Esophagus squamous epithelium (tissue), 5 donors: Measurements from ENCODE around the gene NR4A1. TPM values are rescaled to one million over a fixed set of nuclear protein-coding genes. Genes with fewer than 3 reads are reported as not detected.

Source experiments
- DNase-seq: peaks from one replicate; lab custom pipeline; 2025; lab: John Stamatoyannopoulos, UW
- H3K27ac ChIP-seq, 4 donors: fragments of 200-600 bp; sonication (generic); one replicate each; pipeline ENCODE4 v1.5.1; 2016 to 2019; ENCODE audit warnings: mild to moderate bottlenecking in 1 of 4
- H3K27me3 ChIP-seq, 4 donors: fragments of 200-600 bp; sonication (generic); 1 replicate in 3 of 4; 2 replicates in 1 of 4; pipeline versions ENCODE4 v1.5.1 to v1.6.0; 2017 to 2021; ENCODE audit warnings: antibody characterized with exemption in 1 of 4
- H3K36me3 ChIP-seq, 3 donors: fragments of 200-600 bp; sonication (generic); one replicate each; pipeline ENCODE4 v1.5.1; 2016 to 2019
- H3K4me1 ChIP-seq, 3 donors: fragments of 200-600 bp; sonication (generic); one replicate each; pipeline ENCODE4 v1.5.1; 2017 to 2019
- H3K4me3 ChIP-seq, 4 donors: fragments of 200-600 bp; sonication (generic); 1 replicate in 3 of 4; 2 replicates in 1 of 4; pipeline ENCODE4 v1.5.1; 2016 to 2019; ENCODE audit warnings: mild to moderate bottlenecking in 2 of 4, moderate library complexity in 1 of 4
- H3K9me3 ChIP-seq, 3 donors: fragments of 200-600 bp; sonication (generic); one replicate each; pipeline ENCODE4 v1.5.1; 2016 to 2019
- POLR2A ChIP-seq, 4 donors: fragments of 450-650 bp; IDR thresholded peaks; one replicate each; pipeline ENCODE4 v1.6.1; 2017; ENCODE audit warnings: antibody characterized with exemption in 4 of 4, mild to moderate bottlenecking in 4 of 4, moderate library complexity in 3 of 4
- WGBS, 2 donors: methylation state at CpG; one replicate each; pipeline ENCODE4 v1.1.5; 2018; 5-methylcytosine and 5-hydroxymethylcytosine counted together
- intact Hi-C: fragments of 100-400 bp; cut with DNase I; formaldehyde crosslinking; loops from one replicate; pipeline ENCODE4 v1.15.0; 2022
- total RNA-seq, 4 donors: library from RNA; depleted of rRNA; stranded (reverse); fragments of >200 nt; gene quantifications; one replicate each; pipeline ENCODE4 v1.1.0, GENCODE V29; 2016
- TF ChIP-seq, protein P1 (sequence below), 6 experiments: fragments of 450-650 bp in 4 of 6; fragments of 200-600 bp in 2 of 6; sonication (generic) in 2 of 6; IDR thresholded peaks; one replicate each; pipeline ENCODE4 v1.5.1; 2016 to 2019; ENCODE audit warnings: antibody characterized with exemption in 6 of 6, mild to moderate bottlenecking in 4 of 6, moderate library complexity in 4 of 6
- donor health status: DM: yes; HTN: yes; CAD: no.

Gene NR4A1
- total RNA-seq, 4 donors from 2014 or later, result 3.4 to 12.6 (median 5.6) TPM

DNA sequence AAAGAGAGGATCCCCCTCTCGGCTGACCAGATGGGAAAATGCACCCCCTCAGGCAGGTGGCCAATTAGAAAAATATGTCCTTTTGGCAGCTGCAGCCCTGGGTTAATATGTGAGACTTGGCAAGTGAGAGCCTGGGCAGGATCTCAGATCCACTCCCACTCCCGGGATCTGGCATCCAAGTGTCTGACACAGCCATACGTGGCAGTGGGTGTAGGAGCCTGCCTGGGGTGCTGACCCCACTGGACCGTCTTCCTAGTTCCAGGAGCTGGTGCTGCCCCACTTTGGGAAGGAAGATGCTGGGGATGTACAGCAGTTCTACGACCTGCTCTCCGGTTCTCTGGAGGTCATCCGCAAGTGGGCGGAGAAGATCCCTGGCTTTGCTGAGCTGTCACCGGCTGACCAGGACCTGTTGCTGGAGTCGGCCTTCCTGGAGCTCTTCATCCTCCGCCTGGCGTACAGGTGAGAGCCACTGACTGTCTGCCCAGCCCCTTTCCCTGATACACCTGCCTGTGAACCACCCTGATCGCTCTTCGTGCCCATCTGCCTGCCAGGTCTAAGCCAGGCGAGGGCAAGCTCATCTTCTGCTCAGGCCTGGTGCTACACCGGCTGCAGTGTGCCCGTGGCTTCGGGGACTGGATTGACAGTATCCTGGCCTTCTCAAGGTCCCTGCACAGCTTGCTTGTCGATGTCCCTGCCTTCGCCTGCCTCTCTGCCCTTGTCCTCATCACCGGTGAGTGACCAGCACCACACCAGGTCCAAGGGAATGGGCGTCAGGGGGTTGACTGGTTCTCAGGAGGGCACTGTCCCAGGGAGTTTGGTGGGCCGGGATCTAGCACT is 5.8 kb downstream of the NR4A1 start:
- intact Hi-C loops, result no loop called here
- no peak for DNase-seq
- Histone ChIP-seq H3K4me1 (peaks cover 0 to 35% (median 19%) of the 10 kb centered on the region in 3 donors), H3K9me3 (no peaks in the 10 kb centered on the region), H3K27me3 (no peaks in the 10 kb centered on the region), H3K27ac (peak overlapping the region in 3 of 4 donors; percentile 13 to 55 (median 54)), H3K4me3 (no peak overlapping the region), H3K36me3 (peaks cover 0 to 25% (median 9%) of the 10 kb centered on the region in 3 donors)
- no peak for TF ChIP-seq POLR2A (IDR thresholded peaks at IDR 0.05)
- TF ChIP-seq, protein P1, sequence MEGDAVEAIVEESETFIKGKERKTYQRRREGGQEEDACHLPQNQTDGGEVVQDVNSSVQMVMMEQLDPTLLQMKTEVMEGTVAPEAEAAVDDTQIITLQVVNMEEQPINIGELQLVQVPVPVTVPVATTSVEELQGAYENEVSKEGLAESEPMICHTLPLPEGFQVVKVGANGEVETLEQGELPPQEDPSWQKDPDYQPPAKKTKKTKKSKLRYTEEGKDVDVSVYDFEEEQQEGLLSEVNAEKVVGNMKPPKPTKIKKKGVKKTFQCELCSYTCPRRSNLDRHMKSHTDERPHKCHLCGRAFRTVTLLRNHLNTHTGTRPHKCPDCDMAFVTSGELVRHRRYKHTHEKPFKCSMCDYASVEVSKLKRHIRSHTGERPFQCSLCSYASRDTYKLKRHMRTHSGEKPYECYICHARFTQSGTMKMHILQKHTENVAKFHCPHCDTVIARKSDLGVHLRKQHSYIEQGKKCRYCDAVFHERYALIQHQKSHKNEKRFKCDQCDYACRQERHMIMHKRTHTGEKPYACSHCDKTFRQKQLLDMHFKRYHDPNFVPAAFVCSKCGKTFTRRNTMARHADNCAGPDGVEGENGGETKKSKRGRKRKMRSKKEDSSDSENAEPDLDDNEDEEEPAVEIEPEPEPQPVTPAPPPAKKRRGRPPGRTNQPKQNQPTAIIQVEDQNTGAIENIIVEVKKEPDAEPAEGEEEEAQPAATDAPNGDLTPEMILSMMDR (IDR thresholded peaks at IDR 0.05), result no peak
- 67 to 75% methylated on average over 4 to 13 of the region's 23 CpGs for WGBS, 2 donors

DNA sequence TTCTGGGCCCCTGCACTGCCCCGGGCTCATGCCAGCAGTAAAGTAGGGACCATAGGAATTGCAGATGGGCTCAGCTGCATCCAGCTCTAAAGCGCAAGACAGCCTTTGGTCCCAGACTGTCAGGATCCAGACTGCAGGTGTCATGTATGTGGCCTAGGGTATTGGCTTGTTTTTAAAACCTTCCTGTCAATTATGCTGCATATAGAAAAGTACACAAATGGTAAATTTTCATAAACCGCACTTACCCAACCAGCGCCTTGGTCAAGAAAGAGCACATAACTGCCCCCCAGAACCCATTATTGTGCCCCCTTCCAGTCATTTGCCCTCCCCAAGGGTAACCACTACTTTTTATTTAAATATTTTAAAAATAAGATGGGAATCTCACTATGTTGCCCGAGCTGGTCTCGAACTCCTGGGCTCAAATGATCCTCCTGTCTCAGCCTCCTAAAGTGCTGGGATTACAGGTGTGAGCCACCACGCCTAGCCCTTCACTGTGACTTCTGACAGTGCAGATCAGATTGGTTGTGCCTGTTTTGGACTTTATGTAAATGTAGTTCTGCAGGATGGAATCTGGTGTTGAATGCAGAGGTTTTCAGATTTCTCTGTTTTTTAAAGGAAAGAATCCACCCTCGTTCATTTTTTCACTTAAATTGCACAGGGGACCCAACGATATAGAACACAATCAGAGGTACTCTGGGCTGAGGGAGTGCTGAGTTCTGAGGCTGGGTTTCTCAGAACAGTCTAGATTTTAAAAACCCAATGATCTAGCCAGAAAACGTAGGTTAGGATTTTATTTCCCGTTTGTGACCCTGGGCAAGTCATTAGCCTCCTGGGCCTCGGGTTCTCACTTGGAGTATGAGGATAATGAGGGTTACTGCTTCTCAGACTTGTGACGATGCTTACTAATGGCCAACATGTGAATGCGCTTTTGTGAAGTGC is 6.7 kb downstream of the NR4A1 start:
- intact Hi-C loops, result no loop called here
- Histone ChIP-seq H3K36me3 (peaks cover 0 to 25% (median 9%) of the 10 kb centered on the region in 3 donors), H3K9me3 (no peaks in the 10 kb centered on the region), H3K27me3 (no peaks in the 10 kb centered on the region), H3K4me3 (no peak overlapping the region), H3K27ac (peak overlapping the region in 2 of 4 donors; percentile 13 to 55), H3K4me1 (peaks cover 0 to 35% (median 13%) of the 10 kb centered on the region in 3 donors)
- 82% methylated on average over 10 of the region's 14 CpGs for WGBS, 2 donors
- no peak for DNase-seq
- no peak for TF ChIP-seq POLR2A (IDR thresholded peaks at IDR 0.05)
- TF ChIP-seq, protein P1 (IDR thresholded peaks at IDR 0.05), result no peak

DNA sequence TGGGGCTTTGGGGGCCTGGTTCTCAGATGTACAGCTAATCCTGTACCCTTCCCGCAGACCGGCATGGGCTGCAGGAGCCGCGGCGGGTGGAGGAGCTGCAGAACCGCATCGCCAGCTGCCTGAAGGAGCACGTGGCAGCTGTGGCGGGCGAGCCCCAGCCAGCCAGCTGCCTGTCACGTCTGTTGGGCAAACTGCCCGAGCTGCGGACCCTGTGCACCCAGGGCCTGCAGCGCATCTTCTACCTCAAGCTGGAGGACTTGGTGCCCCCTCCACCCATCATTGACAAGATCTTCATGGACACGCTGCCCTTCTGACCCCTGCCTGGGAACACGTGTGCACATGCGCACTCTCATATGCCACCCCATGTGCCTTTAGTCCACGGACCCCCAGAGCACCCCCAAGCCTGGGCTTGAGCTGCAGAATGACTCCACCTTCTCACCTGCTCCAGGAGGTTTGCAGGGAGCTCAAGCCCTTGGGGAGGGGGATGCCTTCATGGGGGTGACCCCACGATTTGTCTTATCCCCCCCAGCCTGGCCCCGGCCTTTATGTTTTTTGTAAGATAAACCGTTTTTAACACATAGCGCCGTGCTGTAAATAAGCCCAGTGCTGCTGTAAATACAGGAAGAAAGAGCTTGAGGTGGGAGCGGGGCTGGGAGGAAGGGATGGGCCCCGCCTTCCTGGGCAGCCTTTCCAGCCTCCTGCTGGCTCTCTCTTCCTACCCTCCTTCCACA is 7.6 kb downstream of the NR4A1 start:
- no peak overlapping the region for H3K4me3 ChIP-seq
- no peaks in the 10 kb centered on the region for H3K9me3 ChIP-seq
- H3K4me1 ChIP-seq, result peaks cover 0 to 35% (median 4%) of the 10 kb centered on the region in 3 donors
- peaks cover 0 to 25% (median 9%) of the 10 kb centered on the region in 3 donors for H3K36me3 ChIP-seq
- no peak overlapping the region for H3K27ac ChIP-seq
- 67 to 69% methylated on average over 9 to 11 of the region's 25 CpGs for WGBS, 2 donors
- DNase-seq, result no peak
- H3K27me3 ChIP-seq, result no peaks in the 10 kb centered on the region
- TF ChIP-seq, protein P1 (IDR thresholded peaks at IDR 0.05), result no peak
- TF ChIP-seq POLR2A (IDR thresholded peaks at IDR 0.05), result no peak
- intact Hi-C loops, result no loop called here

DNA sequence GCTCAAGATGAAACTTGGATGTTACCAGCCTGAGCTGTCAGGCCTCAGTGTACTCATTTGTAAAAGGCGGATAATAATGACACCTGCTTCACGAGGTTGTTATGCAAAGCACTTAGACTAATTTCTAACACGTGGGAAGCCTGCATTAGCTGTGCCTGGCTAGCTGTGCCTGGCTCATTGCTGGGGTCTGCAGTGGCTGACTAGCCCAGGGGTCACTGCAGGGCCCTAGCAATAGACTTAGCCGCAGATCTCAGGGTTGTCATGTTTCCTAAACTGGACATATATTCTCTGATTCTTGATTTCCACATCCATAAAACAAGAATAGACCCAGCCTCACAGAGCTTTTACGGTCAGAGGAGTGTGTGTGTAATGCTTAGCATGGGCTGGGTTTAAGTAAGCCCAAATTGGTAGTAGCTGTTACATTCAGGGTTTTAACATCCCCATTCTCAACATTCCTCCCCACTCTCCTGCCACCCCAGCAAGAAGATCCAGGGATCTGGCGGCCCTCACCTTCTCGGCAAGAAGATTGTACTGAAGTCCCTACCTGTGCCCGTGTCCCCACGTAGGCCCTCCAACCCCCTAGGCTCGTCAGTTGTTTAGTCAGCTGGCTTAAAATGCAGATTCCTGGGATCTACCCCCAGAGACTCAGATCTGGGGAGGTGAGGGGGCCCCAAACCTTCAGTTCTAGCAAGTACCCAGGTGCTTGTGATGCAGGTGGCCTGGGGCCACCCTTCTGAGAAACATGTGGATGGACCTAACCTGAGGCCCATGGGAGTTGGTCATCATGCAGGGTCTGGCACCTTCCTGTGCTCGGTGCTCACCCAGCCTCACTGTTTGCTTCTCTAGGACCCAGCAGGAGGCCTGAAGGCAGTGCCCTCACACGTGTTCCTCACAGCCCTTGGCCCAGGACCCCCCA is 8.6 kb downstream of the NR4A1 start:
- TF ChIP-seq, protein P1 (IDR thresholded peaks at IDR 0.05), result no peak
- no peak for TF ChIP-seq POLR2A (IDR thresholded peaks at IDR 0.05)
- H3K36me3 ChIP-seq, result peaks cover 0 to 19% (median 5%) of the 10 kb centered on the region in 3 donors
- intact Hi-C loops, result no loop called here
- H3K27me3 ChIP-seq, result no peaks in the 10 kb centered on the region
- peaks cover 0 to 39% (median 2%) of the 10 kb centered on the region in 3 donors for H3K4me1 ChIP-seq
- no peak overlapping the region for H3K27ac ChIP-seq
- H3K4me3 ChIP-seq, result no peak overlapping the region
- WGBS, 2 donors, result 60 to 69% methylated on average over 6 to 8 of the region's 12 CpGs
- H3K9me3 ChIP-seq, result no peaks in the 10 kb centered on the region
- DNase-seq, result no peak
